NCI-H2029 (cell line): ENCODE results near the gene ABCD4.
"Not testable (repeated sequence)": the region's sequence is repeated elsewhere in the genome, so short reads cannot be mapped to it uniquely, and the experiment has no call there.

ENCODE experiments used
- DNase-seq: peaks from one replicate; lab custom pipeline; 2025; lab: John Stamatoyannopoulos, UW

ABCD4 gene

GRCh38 chr14:74302634-74303569, at the start of gene ABCD4:
ABCD4 (minus strand) TSS chr14:74302934; CDS start chr14:74302912, 22 bp downstream.
- peak; percentile 62 for DNase-seq

- DNase-seq: no peak
Measured at GRCh38 chr14:74350928-74351323, 48.2 kb upstream of the ABCD4 start.

DNA sequence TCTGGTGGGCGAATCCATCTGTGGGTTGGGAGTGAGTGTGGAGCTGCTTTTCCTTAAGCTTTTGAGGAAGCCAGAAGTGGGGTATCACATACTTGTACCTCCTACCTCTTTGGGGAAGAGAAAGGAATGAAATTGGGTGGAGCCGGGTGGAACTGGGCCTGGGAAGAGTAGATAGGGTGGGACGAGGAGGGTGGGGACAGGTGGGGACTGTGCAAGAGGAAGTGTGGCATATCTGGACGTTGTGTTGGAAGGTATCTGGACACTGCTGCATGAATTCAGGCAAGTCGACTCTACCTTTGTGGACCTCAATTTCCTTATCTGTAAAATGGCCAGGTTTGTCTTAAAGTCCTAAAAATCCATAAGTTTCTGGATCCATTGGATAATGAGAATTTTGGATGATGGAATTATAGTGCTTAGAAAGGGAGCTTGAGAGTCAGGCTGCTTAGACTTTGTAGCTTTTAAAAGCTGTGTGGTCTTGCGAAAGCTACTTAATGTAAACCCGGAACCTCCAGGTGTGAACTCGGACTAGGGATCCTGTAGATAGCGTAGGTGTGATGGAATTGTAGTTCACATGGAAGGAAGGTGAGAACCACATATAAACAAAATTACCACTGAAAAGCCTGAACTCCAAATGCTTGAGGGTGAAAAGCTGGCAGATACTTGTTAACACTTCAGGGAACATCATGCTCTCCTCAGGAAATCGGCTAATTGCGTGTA, 47.6 kb upstream of the ABCD4 start:
- no peak for DNase-seq

DNA sequence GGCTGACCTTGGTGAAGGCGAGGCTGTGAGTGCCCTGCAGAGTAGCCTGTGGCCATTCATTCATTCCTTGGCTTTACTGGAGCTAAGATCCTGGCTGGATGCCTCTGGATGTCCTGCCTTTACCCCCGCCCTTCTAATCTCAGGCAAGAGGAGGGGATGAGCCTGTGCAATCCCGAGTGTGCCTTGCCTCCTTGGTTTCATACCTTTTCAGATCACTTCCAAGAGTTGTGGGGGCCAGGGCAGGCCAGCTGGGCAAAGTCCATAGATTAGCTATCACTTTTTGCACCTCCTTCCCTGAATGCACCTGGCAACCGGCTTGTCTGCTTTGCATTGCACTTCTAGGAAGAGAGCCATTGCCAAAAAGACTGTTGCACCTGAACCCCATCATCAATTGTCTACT, 47.0 kb upstream of the ABCD4 start:
- DNase-seq: no peak

- DNase-seq: no peak
Measured at GRCh38 chr14:74348735-74349463, 46.2 kb upstream of the ABCD4 start.

- DNase-seq: no peak
Measured at GRCh38 chr14:74348241-74348734, 45.6 kb upstream of the ABCD4 start, which contains the start of gene VRTN. VRTN (plus strand) TSS chr14:74348471; CDS start chr14:74356784, 8,313 bp downstream.

DNA sequence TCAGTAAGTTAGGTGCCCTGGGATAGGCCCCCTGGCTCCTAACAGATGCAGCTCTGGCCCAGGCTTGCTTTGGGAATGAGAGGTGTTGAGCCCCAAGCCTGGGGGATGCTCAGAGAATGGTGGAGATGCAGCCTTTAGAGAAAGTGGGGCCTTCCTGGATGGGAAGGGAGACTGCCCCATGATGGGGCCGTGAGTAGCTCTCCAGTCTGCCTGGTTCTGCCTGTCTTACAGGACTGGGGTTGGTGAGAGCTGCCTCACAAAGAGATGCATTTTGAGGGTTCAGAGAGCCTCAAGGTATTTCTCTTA, 45.0 kb upstream of the ABCD4 start:
- DNase-seq: no peak

- no peak for DNase-seq
Measured at GRCh38 chr14:74347097-74347794, 44.5 kb upstream of the ABCD4 start.

- DNase-seq: no peak
Measured at GRCh38 chr14:74346341-74346740, 43.6 kb upstream of the ABCD4 start.

DNA sequence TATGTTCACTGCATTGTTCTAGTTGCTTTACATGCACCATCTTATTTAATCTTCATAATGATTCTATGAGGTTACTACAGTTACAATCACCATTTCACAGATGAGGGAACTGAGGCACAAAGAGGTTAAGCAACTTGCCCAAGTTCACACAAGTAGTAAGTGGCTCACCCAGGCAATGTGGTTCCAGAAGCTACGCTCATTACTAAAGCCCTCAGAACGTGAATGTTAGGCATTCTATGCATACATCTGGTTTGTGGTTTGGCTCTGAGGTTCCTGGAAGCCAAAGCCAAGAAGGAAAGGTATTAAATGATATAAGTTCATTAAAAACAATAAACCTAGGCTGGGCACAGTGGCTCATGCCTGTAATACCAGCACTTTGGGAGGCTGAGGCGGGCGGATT, 31.2 kb upstream of the ABCD4 start:
- no peak for DNase-seq

GRCh38 chr14:74329950-74330552, 27.3 kb upstream of the ABCD4 start:
- DNase-seq: not testable (repeated sequence)

GRCh38 chr14:74326369-74327152, 23.8 kb upstream of the ABCD4 start:
- DNase-seq: no peak

DNA sequence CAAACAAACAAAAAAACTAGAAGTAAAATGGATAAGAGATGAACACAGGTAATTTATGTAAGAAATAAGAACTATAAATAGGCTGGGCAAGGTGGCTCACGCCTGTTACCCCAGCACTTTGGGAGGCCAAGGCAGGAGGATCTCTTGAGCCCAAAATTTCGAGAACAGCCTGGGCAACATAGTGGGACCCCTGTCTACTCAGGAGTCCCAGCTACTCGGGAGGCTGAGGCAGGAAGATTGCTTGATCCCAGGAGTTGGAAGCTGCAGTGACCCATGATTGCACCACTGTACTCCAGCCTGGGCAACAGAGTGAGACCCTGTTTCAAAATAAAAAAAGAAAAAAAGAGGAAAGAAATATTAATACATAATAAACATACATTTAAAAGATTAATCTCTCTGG, 22.7 kb upstream of the ABCD4 start:
- DNase-seq: no peak

- no peak for DNase-seq
Measured at GRCh38 chr14:74324931-74325361, 22.2 kb upstream of the ABCD4 start.

DNA sequence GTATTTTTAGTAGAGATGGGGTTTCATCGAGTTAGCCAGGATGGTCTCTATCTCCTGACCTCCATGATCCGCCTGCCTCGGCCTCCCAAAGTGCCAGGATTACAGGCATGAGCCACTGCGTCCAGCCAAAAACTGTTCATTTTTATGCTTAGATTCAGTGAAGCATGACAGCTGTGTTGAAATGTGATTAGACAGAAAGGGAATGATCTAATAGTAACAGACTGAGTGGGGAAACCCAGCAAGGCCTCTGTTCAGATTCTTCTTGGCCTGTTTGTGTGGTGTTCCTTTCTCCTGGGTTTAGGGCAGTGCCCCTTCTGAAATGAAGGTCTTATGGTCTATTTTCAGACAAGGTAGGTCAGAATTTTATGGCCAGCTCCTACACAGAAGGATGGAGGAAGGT, 11.8 kb upstream of the ABCD4 start:
- no peak for DNase-seq

GRCh38 chr14:74313601-74314000, 10.9 kb upstream of the ABCD4 start:
- no peak for DNase-seq

DNA sequence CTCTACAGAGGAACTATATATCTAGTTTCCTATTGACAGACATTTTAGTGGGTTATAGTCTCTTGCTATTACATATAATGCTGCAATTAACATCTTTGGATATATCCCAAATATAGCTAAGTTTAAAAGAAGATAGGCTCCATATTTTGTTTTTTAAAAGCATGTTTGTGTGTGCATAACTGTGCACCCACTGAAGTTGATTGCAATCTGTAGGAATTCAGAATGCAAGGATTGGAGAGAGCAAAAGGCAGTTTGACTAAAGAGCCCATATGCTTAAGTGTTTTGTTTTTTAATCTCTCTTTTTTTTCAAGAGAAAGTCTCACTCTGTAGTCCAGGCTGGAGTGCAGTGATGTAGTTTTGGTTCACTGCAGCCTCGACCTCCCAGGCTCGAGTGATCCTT, 9.4 kb upstream of the ABCD4 start:
- no peak for DNase-seq

- peak; percentile 24 for DNase-seq
Measured at GRCh38 chr14:74309125-74310022, 6.6 kb upstream of the ABCD4 start.

DNA sequence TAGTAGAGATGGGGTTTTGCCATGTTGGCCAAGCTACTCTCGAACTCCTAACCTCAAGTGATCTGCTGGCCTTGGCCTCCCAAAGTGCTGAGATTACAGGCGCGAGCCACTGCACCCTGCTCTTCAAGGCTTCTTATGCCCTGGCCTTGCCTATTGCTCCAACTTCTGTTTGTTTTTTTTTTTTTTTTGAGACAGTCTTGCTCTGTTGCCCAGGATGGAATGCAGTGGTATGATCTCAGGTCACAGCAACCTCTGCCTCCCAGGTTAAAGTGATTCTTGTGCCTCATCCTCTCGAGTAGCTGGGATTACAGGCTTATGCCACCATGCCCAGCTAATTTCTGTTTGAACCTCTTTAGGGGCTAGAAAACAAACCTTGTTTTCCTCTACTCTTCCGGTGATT, 6.0 kb upstream of the ABCD4 start:
- DNase-seq: no peak
